HepG2 (cell line): ENCODE measurements around the gene PRKACA. TPM values are rescaled to one million over a fixed set of nuclear protein-coding genes. Genes with fewer than 3 reads are reported as not detected.

ENCODE experiments used
- ADNP ChIP-seq: sonication (generic); formaldehyde crosslinking; IDR thresholded peaks from 2 replicates; pipeline ENCODE4 v1.4.0; 2020; ENCODE audit warnings: missing genetic modification reagents
- JDP2 ChIP-seq: sonication (generic); formaldehyde crosslinking; IDR thresholded peaks from 2 replicates; pipeline ENCODE4 v1.8.1; 2022; ENCODE audit warnings: missing genetic modification reagents, borderline replicate concordance
- MEIS1 ChIP-seq: sonication (generic); formaldehyde crosslinking; IDR thresholded peaks from 2 replicates; pipeline ENCODE4 v1.9.0; 2021; ENCODE audit warnings: mild to moderate bottlenecking, missing genetic modification reagents, moderate library complexity, borderline replicate concordance
- NFYC ChIP-seq: IDR thresholded peaks from 2 replicates; pipeline ENCODE4 v1.6.1; 2016; ENCODE audit warnings: missing genetic modification reagents, missing compliant biosample characterization
- SOX6 ChIP-seq, 2 experiments: fragments of 450-650 bp in 1 of 2; sonication (generic) in 1 of 2; formaldehyde crosslinking in 1 of 2; IDR thresholded peaks; 2 replicates each; pipeline versions ENCODE4 v1.4.0 to v1.6.1; 2017 to 2020; ENCODE audit warnings: antibody characterized with exemption in 1 of 2, mild to moderate bottlenecking in 1 of 2, missing genetic modification reagents in 1 of 2
- ZNF232 ChIP-seq: sonication (generic); formaldehyde crosslinking; IDR thresholded peaks from 2 replicates; pipeline ENCODE4 v1.4.0; 2020; ENCODE audit warnings: missing genetic modification reagents, borderline replicate concordance
- ZNF431 ChIP-seq: sonication (generic); formaldehyde crosslinking; IDR thresholded peaks from 2 replicates; pipeline ENCODE4 v1.9.0; 2022; ENCODE audit warnings: missing genetic modification reagents, low read depth, mild to moderate bottlenecking, borderline replicate concordance
- ZNF781 ChIP-seq: sonication (generic); formaldehyde crosslinking; IDR thresholded peaks from 2 replicates; pipeline ENCODE4 v1.5.1; 2020; ENCODE audit warnings: borderline replicate concordance, mild to moderate bottlenecking, missing genetic modification reagents; ENCODE audit errors: not compliant biosample characterization
- ZNF792 ChIP-seq: IDR thresholded peaks from 2 replicates; pipeline ENCODE4 v1.6.1; 2016
- ZSCAN22 ChIP-seq: sonication (generic); formaldehyde crosslinking; IDR thresholded peaks from 2 replicates; pipeline ENCODE4 v1.4.0; 2020; ENCODE audit warnings: mild to moderate bottlenecking, missing genetic modification reagents
- polyA plus RNA-seq, 8 experiments: library from polyadenylated mRNA; depleted of rRNA in 3 of 8; stranded (reverse) in 7 of 8; unstranded in 1 of 8; fragments of >200 nt; fragmentation: Illumina TruSeq in 4 of 8; extraction: Trizol in 4 of 8; gene quantifications; 2 replicates each; pipeline versions ENCODE4 v1.2.1 to v1.2.3, GENCODE V29; 2011 to 2016; ENCODE audit warnings: low read depth in 4 of 8, missing spikeins in 1 of 8, mixed read lengths in 1 of 8; ENCODE audit not compliant: insufficient read depth in 1 of 8
- total RNA-seq, 5 experiments: library from RNA; depleted of rRNA; stranded (reverse); fragments of >200 nt; fragmentation: Illumina TruSeq; extraction: Trizol; gene quantifications; 2 replicates each; pipeline ENCODE4 v1.2.3, GENCODE V29; 2016; ENCODE audit warnings: low read depth in 1 of 5
- TF ChIP-seq, protein P1 (sequence below): sonication (generic); formaldehyde crosslinking; IDR thresholded peaks from 2 replicates; pipeline ENCODE4 v1.4.0; 2020; ENCODE audit warnings: missing genetic modification reagents, mild to moderate bottlenecking, borderline replicate concordance
- TF ChIP-seq, protein P2 (sequence below), 2 experiments: IDR thresholded peaks; 2 replicates each; pipeline ENCODE4 v1.6.1; 2011 to 2012; ENCODE audit warnings: low read length in 2 of 2, borderline replicate concordance in 1 of 2, low read depth in 1 of 2, mild to moderate bottlenecking in 1 of 2, moderate library complexity in 1 of 2
- TF ChIP-seq, protein P3 (sequence below): sonication (generic); formaldehyde crosslinking; IDR thresholded peaks from 2 replicates; pipeline ENCODE4 v1.5.1; 2020; ENCODE audit warnings: missing genetic modification reagents, mild to moderate bottlenecking, borderline replicate concordance
- TF ChIP-seq, protein P4 (sequence below): sonication (generic); formaldehyde crosslinking; IDR thresholded peaks from 2 replicates; pipeline ENCODE4 v1.4.0; 2020; ENCODE audit warnings: missing genetic modification reagents, borderline replicate concordance
- TF ChIP-seq, protein P5 (sequence below): sonication (generic); formaldehyde crosslinking; IDR thresholded peaks from 2 replicates; pipeline ENCODE4 v1.8.1; 2023; ENCODE audit warnings: missing genetic modification reagents, inconsistent platforms, borderline replicate concordance
- TF ChIP-seq, protein P6 (sequence below): sonication (generic); formaldehyde crosslinking; IDR thresholded peaks from 2 replicates; pipeline ENCODE4 v1.5.0; 2020; ENCODE audit warnings: mild to moderate bottlenecking, low read depth, missing genetic modification reagents, borderline replicate concordance
- TF ChIP-seq, protein P7 (sequence below): IDR thresholded peaks from 2 replicates; pipeline ENCODE4 v1.6.1; 2016; ENCODE audit warnings: mild to moderate bottlenecking, missing biosample characterization, missing genetic modification reagents

PRKACA gene
- total and polyA plus RNA-seq, 2 of the 13 experiments (the other 11 are each of a cell fraction or from before 2014, with no cell fraction given), result 11.0 to 18.2 TPM

DNA sequence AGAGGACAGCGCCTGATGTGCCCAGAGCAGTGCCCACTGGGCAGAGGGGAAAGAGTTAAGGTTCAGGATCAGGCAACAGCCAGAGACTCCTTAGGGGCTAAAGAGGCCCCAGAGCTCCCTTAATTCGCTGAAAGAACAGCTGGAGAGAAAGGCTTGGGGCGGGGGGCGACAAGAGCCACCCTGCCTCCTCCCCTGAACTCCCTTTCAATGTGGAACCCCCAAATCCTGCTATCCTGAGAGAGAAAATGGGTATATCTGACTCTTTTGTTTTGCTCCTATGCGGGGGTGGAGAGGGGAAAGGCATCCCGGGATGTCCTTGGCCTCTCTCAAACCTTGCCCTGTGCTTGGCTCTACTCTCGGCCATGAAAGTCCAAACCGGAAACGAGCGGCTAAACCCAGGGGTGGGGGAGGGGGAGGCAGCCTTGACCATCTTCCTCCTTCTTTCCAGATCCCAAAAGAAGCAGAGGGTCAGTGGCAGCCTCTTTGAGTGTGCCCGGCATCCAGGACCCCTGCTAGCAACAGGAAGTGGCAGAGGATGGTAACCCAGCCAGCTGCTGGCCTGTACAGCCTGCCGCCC, 4.7 kb downstream of the PRKACA start (continued):
- TF ChIP-seq, protein P1, sequence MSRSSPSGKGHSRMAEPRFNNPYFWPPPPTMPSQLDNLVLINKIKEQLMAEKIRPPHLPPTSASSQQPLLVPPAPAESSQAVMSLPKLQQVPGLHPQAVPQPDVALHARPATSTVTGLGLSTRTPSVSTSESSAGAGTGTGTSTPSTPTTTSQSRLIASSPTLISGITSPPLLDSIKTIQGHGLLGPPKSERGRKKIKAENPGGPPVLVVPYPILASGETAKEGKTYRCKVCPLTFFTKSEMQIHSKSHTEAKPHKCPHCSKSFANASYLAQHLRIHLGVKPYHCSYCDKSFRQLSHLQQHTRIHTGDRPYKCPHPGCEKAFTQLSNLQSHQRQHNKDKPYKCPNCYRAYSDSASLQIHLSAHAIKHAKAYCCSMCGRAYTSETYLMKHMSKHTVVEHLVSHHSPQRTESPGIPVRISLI (CRISPR knock-in tag), result no peak
- no peak for TF ChIP-seq ZNF792 (CRISPR knock-in tag)
- TF ChIP-seq ZNF232, result no peak
- TF ChIP-seq, protein P2, sequence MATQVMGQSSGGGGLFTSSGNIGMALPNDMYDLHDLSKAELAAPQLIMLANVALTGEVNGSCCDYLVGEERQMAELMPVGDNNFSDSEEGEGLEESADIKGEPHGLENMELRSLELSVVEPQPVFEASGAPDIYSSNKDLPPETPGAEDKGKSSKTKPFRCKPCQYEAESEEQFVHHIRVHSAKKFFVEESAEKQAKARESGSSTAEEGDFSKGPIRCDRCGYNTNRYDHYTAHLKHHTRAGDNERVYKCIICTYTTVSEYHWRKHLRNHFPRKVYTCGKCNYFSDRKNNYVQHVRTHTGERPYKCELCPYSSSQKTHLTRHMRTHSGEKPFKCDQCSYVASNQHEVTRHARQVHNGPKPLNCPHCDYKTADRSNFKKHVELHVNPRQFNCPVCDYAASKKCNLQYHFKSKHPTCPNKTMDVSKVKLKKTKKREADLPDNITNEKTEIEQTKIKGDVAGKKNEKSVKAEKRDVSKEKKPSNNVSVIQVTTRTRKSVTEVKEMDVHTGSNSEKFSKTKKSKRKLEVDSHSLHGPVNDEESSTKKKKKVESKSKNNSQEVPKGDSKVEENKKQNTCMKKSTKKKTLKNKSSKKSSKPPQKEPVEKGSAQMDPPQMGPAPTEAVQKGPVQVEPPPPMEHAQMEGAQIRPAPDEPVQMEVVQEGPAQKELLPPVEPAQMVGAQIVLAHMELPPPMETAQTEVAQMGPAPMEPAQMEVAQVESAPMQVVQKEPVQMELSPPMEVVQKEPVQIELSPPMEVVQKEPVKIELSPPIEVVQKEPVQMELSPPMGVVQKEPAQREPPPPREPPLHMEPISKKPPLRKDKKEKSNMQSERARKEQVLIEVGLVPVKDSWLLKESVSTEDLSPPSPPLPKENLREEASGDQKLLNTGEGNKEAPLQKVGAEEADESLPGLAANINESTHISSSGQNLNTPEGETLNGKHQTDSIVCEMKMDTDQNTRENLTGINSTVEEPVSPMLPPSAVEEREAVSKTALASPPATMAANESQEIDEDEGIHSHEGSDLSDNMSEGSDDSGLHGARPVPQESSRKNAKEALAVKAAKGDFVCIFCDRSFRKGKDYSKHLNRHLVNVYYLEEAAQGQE (IDR thresholded peaks at IDR 0.05; ENCODE audit: borderline replicate concordance in 1 of 2, low read depth in 1 of 2, low read length in 2 of 2), result no peak
- TF ChIP-seq SOX6 (IDR thresholded peaks at IDR 0.05), result no peak
- peak; percentile 15; the same call in 1 of the 2 replicates for TF ChIP-seq SOX6 (CRISPR knock-in tag; IDR thresholded peaks at IDR 0.05)
- TF ChIP-seq ZNF781, result no peak
- TF ChIP-seq, protein P3, sequence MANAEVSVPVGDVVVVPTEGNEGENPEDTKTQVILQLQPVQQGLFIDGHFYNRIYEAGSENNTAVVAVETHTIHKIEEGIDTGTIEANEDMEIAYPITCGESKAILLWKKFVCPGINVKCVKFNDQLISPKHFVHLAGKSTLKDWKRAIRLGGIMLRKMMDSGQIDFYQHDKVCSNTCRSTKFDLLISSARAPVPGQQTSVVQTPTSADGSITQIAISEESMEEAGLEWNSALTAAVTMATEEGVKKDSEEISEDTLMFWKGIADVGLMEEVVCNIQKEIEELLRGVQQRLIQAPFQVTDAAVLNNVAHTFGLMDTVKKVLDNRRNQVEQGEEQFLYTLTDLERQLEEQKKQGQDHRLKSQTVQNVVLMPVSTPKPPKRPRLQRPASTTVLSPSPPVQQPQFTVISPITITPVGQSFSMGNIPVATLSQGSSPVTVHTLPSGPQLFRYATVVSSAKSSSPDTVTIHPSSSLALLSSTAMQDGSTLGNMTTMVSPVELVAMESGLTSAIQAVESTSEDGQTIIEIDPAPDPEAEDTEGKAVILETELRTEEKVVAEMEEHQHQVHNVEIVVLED, result 0 out of 2 replicates have a peak, but pooled peaks have one; percentile 16
- TF ChIP-seq ZSCAN22 (CRISPR knock-in tag), result no peak
- no peak for TF ChIP-seq ZNF431 (CRISPR knock-in tag)
- TF ChIP-seq, protein P4, sequence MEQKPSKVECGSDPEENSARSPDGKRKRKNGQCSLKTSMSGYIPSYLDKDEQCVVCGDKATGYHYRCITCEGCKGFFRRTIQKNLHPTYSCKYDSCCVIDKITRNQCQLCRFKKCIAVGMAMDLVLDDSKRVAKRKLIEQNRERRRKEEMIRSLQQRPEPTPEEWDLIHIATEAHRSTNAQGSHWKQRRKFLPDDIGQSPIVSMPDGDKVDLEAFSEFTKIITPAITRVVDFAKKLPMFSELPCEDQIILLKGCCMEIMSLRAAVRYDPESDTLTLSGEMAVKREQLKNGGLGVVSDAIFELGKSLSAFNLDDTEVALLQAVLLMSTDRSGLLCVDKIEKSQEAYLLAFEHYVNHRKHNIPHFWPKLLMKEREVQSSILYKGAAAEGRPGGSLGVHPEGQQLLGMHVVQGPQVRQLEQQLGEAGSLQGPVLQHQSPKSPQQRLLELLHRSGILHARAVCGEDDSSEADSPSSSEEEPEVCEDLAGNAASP (CRISPR knock-in tag), result 0 out of 2 replicates have a peak, but pooled peaks have one; percentile 45
- no peak for TF ChIP-seq ADNP (CRISPR knock-in tag)
- TF ChIP-seq, protein P5, sequence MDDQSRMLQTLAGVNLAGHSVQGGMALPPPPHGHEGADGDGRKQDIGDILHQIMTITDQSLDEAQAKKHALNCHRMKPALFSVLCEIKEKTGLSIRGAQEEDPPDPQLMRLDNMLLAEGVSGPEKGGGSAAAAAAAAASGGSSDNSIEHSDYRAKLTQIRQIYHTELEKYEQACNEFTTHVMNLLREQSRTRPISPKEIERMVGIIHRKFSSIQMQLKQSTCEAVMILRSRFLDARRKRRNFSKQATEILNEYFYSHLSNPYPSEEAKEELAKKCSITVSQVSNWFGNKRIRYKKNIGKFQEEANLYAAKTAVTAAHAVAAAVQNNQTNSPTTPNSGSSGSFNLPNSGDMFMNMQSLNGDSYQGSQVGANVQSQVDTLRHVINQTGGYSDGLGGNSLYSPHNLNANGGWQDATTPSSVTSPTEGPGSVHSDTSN, result no peak
- TF ChIP-seq, protein P6, sequence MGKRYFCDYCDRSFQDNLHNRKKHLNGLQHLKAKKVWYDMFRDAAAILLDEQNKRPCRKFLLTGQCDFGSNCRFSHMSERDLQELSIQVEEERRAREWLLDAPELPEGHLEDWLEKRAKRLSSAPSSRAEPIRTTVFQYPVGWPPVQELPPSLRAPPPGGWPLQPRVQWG (CRISPR knock-in tag), result no peak
- TF ChIP-seq JDP2, result no peak
- TF ChIP-seq NFYC (CRISPR knock-in tag), result no peak
- TF ChIP-seq MEIS1 (CRISPR knock-in tag), result peak; percentile 44; the same call in 1 of the 2 replicates
- TF ChIP-seq, protein P7, sequence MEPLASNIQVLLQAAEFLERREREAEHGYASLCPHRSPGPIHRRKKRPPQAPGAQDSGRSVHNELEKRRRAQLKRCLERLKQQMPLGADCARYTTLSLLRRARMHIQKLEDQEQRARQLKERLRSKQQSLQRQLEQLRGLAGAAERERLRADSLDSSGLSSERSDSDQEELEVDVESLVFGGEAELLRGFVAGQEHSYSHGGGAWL (CRISPR knock-in tag), result peak; percentile 24; the same call in 1 of the 2 replicates
